ENCODE results near the gene CIDEC.
A peak's percentile ranks its signal among the peaks of the same experiment; 100 is the strongest.
"Not testable (repeated sequence)": the region's sequence is repeated elsewhere in the genome, so short reads cannot be mapped to it uniquely, and the experiment has no call there.

Gene CIDEC

DNA sequence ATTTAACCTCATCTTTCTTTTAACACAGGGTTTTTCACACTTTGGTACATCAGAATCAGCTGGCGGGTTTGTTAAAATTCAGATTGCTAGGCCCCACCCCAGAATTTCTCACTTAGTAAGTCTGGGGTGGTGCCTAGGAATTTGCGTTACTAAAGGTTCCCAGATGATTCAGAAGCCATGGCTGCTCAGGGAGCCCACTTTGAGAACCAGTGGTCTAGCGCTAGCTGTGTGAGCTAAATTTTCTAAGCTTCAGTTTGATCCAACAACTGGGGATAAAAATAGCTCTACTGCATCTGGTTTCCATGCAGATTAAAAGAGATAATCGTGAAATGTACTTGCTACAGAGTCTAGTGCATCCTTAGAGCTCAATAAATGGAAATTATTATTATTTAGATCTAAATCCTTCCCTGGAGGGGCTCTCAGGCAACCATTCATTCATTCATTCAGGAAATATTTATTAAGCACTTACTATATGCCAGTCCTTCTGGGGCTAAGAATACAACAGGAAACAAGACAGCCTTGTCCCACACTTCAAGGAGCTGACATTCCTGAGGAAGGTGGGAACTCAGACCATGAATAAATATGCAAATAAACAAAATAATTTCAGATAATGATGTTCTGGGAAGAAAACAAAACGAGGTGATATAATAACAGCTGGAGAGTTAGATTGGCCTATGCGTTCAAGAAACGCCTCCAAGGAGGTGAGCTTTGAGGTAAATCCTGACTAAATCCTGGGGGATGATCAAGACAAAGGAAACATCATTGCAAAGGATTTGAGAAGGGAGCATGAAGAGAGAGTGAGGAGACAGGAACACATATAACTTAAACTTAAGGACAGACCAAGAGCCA lies 3.9 kb upstream of the CIDEC start:
- in situ Hi-C loops (cut with HindIII; ENCODE audit: low pct_unique_long_range_greater_than_20kb, low sequenced_read_pairs), result no loop called here
- TF ChIP-seq JUND (IDR thresholded peaks at IDR 0.05; ENCODE audit: low read depth), result no peak
- DNase-seq (ENCODE audit: low read depth in 1 of 2, low spot score in 1 of 2), result no peak

DNA sequence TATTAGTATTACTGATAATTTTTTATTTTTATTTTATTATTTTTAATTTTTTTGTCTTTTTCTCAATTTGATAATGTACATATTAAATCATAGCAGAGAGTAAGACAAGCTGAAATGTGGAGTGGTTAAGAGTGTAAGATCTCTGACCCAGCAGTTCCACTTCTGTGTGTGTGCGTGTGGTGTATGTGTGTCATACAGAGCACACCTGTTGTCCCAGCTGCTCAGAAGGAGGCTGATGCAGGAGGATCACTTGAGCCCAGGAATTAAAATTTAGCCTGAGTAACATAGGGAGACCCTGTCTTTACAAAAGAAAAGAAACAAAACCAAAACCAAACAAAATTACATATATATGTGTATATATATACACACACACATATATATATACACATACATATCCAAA lies 1.4 kb upstream of the CIDEC start:
- TF ChIP-seq JUND (IDR thresholded peaks at IDR 0.05; ENCODE audit: low read depth), result no peak
- in situ Hi-C loops (cut with HindIII; ENCODE audit: low pct_unique_long_range_greater_than_20kb, low sequenced_read_pairs), result no loop called here
- no peak for DNase-seq (ENCODE audit: low read depth in 1 of 2, low spot score in 1 of 2)

DNA sequence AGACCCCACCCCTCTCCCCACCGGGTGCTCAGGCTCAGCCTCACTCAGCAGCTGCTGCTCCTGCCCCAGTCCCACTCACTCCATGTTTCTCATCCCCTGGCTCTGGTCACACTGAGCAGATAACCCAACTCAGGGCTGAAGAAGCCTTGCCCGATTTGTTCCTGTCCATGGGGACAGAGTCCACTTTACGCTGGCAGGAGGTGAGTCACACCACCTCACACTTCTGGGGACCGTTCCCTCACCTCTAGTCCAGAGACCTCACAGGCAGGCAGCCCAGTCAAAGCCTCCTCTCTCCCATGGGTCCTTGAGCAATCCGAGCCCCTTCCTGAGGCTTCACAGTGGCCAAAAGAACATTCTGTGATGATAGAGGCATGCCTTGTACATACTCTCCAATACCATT lies 1.4 kb downstream of the CIDEC start:
- no peak for TF ChIP-seq JUND (IDR thresholded peaks at IDR 0.05; ENCODE audit: low read depth)
- in situ Hi-C loops (cut with HindIII; ENCODE audit: low pct_unique_long_range_greater_than_20kb, low sequenced_read_pairs), result no loop called here
- no peak for DNase-seq (ENCODE audit: low read depth in 1 of 2, low spot score in 1 of 2)

DNA sequence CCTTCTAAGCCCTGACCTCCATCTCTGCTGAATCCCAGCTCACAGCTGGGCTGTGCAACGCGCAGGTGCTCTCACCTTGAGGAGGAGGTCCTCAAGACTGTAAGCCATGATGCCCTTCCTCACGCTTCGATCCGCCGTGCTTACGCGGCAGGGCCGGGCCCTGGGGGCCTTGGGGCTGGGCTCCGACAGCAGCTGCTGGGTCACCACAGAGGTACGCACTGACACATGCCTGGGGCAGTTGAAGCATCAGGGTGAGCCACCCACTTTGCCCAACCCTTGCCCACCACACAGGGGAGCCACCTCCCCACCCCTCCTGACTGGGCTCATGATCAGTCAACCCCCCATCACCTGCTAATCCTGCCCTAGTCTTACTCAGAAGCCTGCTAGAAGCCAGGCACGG lies 3.1 kb downstream of the CIDEC start:
- DNase-seq (ENCODE audit: low read depth in 1 of 2, low spot score in 1 of 2), result no peak
- in situ Hi-C loops (cut with HindIII; ENCODE audit: low pct_unique_long_range_greater_than_20kb, low sequenced_read_pairs), result no loop called here
- no peak for TF ChIP-seq JUND (IDR thresholded peaks at IDR 0.05; ENCODE audit: low read depth)

DNA sequence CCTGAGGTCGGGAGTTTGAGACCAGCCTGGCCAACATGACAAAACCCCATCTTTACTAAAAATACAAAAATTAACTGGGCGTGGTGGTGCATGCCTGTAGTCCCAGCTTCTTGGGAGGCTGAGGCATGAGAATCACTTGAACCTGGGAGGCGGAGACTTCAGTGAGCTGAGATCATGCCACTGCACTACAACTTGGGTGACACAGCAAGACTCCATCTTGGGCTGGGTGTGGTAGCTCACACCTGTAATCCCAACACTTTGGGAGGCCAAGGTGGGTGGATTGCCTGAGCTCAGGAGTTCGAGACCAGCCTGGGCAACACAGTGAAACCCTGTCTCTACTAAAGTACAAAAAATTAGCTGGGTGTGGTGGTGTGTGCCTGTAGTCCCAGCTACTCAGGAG lies 3.8 kb downstream of the CIDEC start:
- in situ Hi-C loops (cut with HindIII; ENCODE audit: low pct_unique_long_range_greater_than_20kb, low sequenced_read_pairs), result not testable (repeated sequence)

DNA sequence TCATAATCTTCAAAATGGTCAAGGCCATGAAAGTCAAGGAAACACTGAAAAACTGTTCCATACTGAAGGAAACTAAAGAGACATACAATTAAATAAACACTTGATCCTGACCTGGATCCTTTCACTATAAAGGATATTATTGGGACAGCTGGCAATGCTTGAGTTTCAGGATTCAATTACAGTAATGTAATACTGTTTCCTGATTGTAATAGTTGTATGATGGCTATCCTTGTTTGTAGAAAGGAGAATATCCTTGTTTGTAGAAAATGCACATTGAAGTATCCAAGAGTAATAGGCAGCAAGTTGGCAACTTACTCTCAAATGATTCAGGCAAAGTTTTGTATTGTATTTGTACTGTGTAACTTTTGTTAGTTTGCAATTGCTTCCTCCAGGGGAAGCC lies 4.6 kb downstream of the CIDEC start:
- no peak for TF ChIP-seq JUND (IDR thresholded peaks at IDR 0.05; ENCODE audit: low read depth)
- no peak for DNase-seq (ENCODE audit: low read depth in 1 of 2, low spot score in 1 of 2)
- in situ Hi-C loops (cut with HindIII; ENCODE audit: low pct_unique_long_range_greater_than_20kb, low sequenced_read_pairs), result no loop called here

More for the DNA sequence above, 3.8 kb downstream of the CIDEC start:
- DNase-seq (ENCODE audit: low read depth in 1 of 2, low spot score in 1 of 2), result not testable (repeated sequence)

DNA sequence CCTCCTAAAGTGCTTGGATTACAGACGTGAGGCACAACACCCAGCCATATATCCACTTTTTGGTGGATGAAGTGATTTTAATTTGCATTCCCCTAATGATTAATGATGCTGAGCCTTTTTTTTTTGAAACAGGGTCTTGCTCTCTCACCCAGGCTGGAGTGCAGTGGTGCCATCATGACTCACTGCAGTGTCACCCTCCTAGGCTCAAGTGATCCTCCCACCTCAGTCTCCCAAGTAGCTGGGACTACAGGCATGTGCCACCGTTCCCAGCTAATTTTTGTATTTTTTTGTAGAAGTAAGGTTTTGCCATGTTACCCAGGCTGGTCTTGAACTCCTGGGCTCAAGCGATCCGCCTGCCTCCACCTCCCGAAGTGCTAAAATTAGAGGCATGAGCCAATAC lies 8.0 kb downstream of the CIDEC start:
- DNase-seq (ENCODE audit: low read depth in 1 of 2, low spot score in 1 of 2); in situ Hi-C loops (cut with HindIII; ENCODE audit: low pct_unique_long_range_greater_than_20kb, low sequenced_read_pairs): not testable (repeated sequence)

DNA sequence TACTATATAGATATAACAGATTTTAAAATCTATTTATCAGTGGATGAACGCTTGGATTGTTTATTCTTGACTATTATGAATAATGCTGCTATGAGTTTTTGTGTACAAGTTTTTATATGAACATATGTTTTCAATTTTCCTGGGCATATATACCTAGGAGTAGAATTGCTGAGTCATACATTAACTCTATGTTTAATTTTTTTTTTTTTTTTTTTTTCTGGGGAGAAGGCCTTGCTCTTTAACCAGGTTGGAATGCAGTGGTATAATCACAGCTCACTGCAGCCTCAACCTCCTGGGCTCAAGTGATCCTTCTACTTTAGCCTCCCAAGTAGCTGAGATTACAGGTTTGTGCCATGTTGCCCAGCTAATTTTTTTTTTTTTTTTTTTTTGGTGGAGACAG lies 9.1 kb downstream of the CIDEC start:
- in situ Hi-C loops (cut with HindIII; ENCODE audit: low pct_unique_long_range_greater_than_20kb, low sequenced_read_pairs), result no loop called here
- TF ChIP-seq JUND (IDR thresholded peaks at IDR 0.05; ENCODE audit: low read depth), result no peak
- no peak for DNase-seq (ENCODE audit: low read depth in 1 of 2, low spot score in 1 of 2)

DNA sequence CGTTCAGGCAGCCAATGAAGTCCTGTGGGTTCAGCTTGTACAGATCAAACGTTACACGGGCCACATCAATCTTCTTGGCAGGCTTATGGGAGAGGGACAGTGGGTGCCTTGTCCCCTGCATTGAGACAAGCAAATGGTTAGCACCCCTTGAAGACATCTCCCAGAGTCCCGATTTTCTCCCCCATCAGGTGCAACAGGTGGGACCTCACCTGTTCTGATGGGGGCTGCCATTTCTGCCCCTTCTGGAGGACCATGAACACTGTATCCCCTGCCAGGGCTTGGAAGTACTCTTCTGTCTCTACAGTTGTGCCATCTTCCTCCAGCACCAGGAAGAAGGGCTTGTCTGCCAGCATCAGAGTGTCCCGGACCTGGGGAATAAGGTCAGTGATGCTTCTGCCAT lies 10.1 kb downstream of the CIDEC start:
- no peak for DNase-seq (ENCODE audit: low read depth in 1 of 2, low spot score in 1 of 2)
- TF ChIP-seq JUND (IDR thresholded peaks at IDR 0.05; ENCODE audit: low read depth), result no peak
- in situ Hi-C loops (cut with HindIII; ENCODE audit: low pct_unique_long_range_greater_than_20kb, low sequenced_read_pairs), result no loop called here

DNA sequence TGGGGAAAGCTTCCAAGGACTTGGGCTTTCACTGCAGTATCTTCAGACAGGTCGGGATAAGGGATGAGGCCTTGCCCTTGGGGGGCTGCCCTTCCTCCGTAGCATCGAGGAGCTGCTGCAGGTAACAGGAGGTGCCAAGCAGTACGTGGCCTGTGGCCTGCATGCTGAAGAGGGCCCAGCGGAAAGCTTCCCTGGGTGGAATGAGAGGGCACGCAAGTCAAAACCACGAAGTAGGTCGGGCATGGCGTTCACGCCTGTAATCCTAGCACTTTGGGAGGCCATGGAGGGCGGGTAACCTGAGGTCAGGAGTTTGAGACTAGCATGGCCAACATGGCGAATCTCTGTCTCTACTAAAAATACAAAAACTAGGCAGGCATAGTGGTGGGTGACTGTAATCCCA lies 12.9 kb downstream of the CIDEC start:
- in situ Hi-C loops (cut with HindIII; ENCODE audit: low pct_unique_long_range_greater_than_20kb, low sequenced_read_pairs), result no loop called here
- DNase-seq (ENCODE audit: low read depth in 1 of 2, low spot score in 1 of 2), result no peak
- no peak for TF ChIP-seq JUND (IDR thresholded peaks at IDR 0.05; ENCODE audit: low read depth)

DNA sequence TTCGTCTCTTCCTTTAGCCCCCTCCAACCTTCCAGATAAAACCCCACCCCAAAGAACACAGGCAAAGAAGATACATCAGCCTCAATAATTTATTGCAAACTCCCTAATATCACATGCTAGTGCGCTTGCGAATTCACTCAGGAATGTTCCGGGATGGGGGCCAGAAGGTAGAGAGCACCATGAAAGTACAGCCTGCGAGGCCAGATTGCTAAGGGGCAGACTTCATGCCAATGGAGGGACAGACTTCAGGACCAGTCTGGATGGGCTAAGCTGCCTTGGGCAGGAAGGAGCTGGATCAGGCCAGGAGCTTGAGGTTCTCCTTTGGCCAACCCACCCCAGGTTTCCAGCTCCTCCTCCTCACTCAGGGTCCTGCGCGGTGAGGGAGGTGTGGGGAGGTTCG lies 13.4 kb downstream of the CIDEC start:
- no peak for TF ChIP-seq JUND (IDR thresholded peaks at IDR 0.05; ENCODE audit: low read depth)
- in situ Hi-C loops (cut with HindIII; ENCODE audit: low pct_unique_long_range_greater_than_20kb, low sequenced_read_pairs), result no loop called here
- DNase-seq (ENCODE audit: low read depth in 1 of 2, low spot score in 1 of 2), result no peak

DNA sequence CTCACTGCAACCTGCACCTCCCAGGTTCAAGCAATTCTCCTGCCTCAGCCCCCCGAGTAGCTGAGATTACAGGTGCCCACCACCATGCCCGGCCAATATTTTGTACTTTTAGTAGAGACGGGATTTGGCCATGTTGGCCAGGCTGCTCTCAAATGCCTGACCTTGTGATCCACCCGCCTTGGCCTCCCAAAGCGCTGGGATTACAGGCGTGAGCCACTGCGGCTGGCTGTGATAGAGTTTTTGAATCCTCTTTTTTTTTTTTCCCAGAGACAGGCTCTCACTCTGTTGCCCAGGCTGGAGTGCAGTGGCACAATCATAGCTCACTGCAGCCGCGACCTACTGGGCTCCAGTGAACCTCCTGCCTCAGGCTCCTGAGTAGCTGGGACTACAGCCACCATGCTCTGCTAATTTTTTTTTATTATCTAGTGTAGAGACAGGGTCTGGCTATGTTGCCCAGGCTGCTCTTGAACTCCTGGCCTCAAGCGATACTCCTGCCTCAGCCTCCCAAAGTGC lies 14.9 kb downstream of the CIDEC start:
- DNase-seq (ENCODE audit: low read depth in 1 of 2, low spot score in 1 of 2); in situ Hi-C loops (cut with HindIII; ENCODE audit: low pct_unique_long_range_greater_than_20kb, low sequenced_read_pairs): not testable (repeated sequence)

DNA sequence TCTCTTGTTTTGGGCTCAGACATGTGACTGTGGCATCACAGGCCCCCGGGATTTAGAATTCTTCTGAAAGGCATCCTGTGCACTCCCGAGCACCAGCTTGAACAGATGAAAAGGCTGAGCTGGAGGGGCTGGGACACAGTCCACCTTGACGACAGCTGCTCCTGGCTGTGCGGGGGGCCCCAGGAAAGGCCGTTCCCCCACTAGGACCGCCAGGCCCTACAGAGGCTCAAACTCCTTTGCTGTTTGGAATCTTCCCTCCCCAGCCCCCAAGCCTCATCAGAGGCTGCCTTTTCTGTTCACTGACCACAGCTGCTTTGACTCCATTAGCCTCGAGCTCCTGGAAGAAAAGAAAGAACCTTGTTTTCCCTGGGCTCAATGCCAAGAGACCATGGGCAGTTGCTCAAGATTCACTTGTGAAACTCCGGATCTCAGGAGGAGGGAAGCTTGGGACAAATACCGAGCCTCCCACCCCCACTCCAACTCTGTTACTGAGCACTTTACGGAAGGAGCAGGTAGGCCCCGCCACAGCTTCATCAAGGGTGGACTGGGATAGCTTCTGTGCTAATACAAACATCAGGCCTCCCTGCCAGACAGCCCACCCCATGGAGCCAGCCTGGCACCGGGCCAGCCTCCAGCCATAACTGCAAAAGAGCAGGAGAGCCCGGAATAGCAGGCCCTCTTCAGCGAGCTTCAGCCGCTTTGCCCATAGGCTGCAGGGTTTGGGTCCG lies 15.7 kb downstream of the CIDEC start:
- peak in 1 of 2 experiments; percentile 37 for DNase-seq (ENCODE audit: low read depth in 1 of 2, low spot score in 1 of 2)
- no peak for TF ChIP-seq JUND (IDR thresholded peaks at IDR 0.05; ENCODE audit: low read depth)
- in situ Hi-C loops (cut with HindIII; ENCODE audit: low pct_unique_long_range_greater_than_20kb, low sequenced_read_pairs), result no loop called here
